Measurements from ENCODE around the gene ROR1.

The ROR1 gene

GRCh38 chr1:63836830-63837229 lies 63.0 kb downstream of the ROR1 start (continued):
- TF ChIP-seq ZSCAN18 (tag by site-specific recombination; IDR thresholded peaks at IDR 0.05) (no peak), ZNF214 (tag by site-specific recombination; IDR thresholded peaks at IDR 0.05; ENCODE audit: borderline replicate concordance) (no peak)

GRCh38 chr1:63843010-63843409 lies 69.2 kb downstream of the ROR1 start:
- no peaks in the 10 kb centered on the region for H3K36me3 ChIP-seq (ENCODE audit: control insufficient read depth in 2 of 2, insufficient read depth in 1 of 2, low read length in 2 of 2)
- no peaks in the 10 kb centered on the region for H3K4me1 ChIP-seq (ENCODE audit: control insufficient read depth, insufficient read depth, low read length)
- no peak overlapping the region for H3K4me3 ChIP-seq (ENCODE audit: low read depth, low read length)
- ChIA-PET POLR2A (no interaction called here), CTCF (interaction anchor here (0.6 to 1.3 kb wide), 3 partner anchors 12 to 151 kb away, joined by 3 to 5 read pairs (median 3); no protein-coding TSS in a partner anchor)
- H3K9me3 ChIP-seq (ENCODE audit: control insufficient read depth, insufficient read depth, low read depth, low read length), result no peaks in the 10 kb centered on the region
- TF ChIP-seq ZNF26 (tag by site-specific recombination; IDR thresholded peaks at IDR 0.05), result no peak
- TF ChIP-seq GFI1B (tag by site-specific recombination; IDR thresholded peaks at IDR 0.05), result no peak
- TF ChIP-seq, protein P1, sequence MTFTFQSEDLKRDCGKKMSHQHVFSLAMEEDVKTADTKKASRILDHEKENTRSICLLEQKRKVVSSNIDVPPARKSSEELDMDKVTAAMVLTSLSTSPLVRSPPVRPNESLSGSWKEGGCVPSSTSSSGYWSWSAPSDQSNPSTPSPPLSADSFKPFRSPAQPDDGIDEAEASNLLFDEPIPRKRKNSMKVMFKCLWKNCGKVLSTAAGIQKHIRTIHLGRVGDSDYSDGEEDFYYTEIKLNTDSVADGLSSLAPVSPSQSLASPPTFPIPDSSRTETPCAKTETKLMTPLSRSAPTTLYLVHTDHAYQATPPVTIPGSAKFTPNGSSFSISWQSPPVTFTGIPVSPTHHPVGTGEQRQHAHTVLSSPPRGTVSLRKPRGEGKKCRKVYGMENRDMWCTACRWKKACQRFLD (tag by site-specific recombination; IDR thresholded peaks at IDR 0.05), result no peak
- no peak for TF ChIP-seq ZNF555 (tag by site-specific recombination; conservative IDR thresholded peaks at IDR 0.05)
- TF ChIP-seq, protein P2, sequence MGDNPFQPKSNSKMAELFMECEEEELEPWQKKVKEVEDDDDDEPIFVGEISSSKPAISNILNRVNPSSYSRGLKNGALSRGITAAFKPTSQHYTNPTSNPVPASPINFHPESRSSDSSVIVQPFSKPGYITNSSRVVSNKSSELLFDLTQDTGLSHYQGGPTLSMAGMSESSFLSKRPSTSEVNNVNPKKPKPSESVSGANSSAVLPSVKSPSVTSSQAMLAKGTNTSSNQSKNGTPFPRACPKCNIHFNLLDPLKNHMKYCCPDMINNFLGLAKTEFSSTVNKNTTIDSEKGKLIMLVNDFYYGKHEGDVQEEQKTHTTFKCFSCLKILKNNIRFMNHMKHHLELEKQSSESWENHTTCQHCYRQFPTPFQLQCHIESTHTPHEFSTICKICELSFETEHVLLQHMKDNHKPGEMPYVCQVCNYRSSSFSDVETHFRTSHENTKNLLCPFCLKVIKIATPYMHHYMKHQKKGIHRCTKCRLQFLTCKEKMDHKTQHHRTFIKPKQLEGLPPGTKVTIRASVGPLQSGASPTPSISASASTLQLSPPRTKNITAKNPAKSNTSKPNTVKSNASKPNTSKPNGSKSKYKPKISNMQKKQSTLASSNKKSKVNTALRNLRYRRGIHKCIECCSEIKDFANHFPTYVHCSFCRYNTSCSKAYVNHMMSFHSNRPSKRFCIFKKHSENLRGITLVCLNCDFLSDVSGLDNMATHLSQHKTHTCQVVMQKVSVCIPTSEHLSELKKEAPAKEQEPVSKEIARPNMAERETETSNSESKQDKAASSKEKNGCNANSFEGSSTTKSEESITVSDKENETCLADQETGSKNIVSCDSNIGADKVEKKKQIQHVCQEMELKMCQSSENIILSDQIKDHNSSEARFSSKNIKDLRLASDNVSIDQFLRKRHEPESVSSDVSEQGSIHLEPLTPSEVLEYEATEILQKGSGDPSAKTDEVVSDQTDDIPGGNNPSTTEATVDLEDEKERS (tag by site-specific recombination; IDR thresholded peaks at IDR 0.05), result no peak
- no peak for TF ChIP-seq ZNF560 (tag by site-specific recombination; IDR thresholded peaks at IDR 0.05; ENCODE audit: borderline replicate concordance)
- TF ChIP-seq ZNF311 (tag by site-specific recombination; IDR thresholded peaks at IDR 0.05; ENCODE audit: borderline replicate concordance), result no peak
- no peak for TF ChIP-seq GLI4 (tag by site-specific recombination; IDR thresholded peaks at IDR 0.05)
- no peak for TF ChIP-seq ZNF629 (tag by site-specific recombination; IDR thresholded peaks at IDR 0.05)
- no peak overlapping the region for H3K27ac ChIP-seq (ENCODE audit: extremely low read depth, low read depth, low read length)

DNA sequence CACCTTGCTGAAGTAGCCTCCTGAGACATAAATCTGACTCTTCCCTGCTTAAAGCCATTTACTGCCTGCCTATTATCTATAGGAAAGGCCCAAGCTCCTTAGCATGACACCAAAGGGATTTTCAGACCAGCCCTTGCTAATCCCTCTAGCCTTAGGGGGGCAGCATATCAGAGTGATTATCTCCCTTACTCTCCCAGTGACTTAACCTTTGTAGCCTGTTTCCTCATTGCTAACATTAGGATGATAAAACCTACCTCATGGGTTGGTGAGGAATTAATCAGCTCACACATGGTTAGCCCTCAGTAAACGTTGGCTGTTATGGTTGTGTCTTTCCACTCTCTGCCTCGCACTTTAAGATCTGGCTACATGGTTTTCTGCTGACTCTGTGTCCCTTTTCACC lies 70.1 kb downstream of the ROR1 start:
- H3K9me3 ChIP-seq (ENCODE audit: control insufficient read depth, insufficient read depth, low read depth, low read length), result no peaks in the 10 kb centered on the region
- no peak overlapping the region for H3K4me3 ChIP-seq (ENCODE audit: low read depth, low read length)
- no peaks in the 10 kb centered on the region for H3K4me1 ChIP-seq (ENCODE audit: control insufficient read depth, insufficient read depth, low read length)
- H3K36me3 ChIP-seq (ENCODE audit: control insufficient read depth in 2 of 2, insufficient read depth in 1 of 2, low read length in 2 of 2), result no peaks in the 10 kb centered on the region
- ChIA-PET POLR2A (no interaction called here), CTCF (interaction anchor here (0.6 to 1.3 kb wide), 4 partner anchors 20 to 152 kb away, joined by 3 to 5 read pairs (median 4); no protein-coding TSS in a partner anchor)
- TF ChIP-seq ELK4 (IDR thresholded peaks at IDR 0.05; ENCODE audit: borderline replicate concordance, low read depth, low read length), result no peak
- TF ChIP-seq ZNF580 (tag by site-specific recombination; IDR thresholded peaks at IDR 0.05), result 0 out of 2 replicates have a peak, but pooled peaks have one; percentile 25
- TF ChIP-seq GLIS1 (tag by site-specific recombination; IDR thresholded peaks at IDR 0.05), result peak; percentile 80
- peak; percentile 67 for TF ChIP-seq ZIC2 (tag by site-specific recombination; IDR thresholded peaks at IDR 0.05)
- no peak for TF ChIP-seq ZNF211 (tag by site-specific recombination; IDR thresholded peaks at IDR 0.05; ENCODE audit: low read depth)
- peak; percentile 42; the same call in 1 of the 2 replicates for TF ChIP-seq KLF17 (tag by site-specific recombination; IDR thresholded peaks at IDR 0.05)
- TF ChIP-seq ZNF658 (tag by site-specific recombination; IDR thresholded peaks at IDR 0.05), result no peak
- no peak overlapping the region for H3K27ac ChIP-seq (ENCODE audit: extremely low read depth, low read depth, low read length)

Measured in HEK293 (cell line).